Measurements from ENCODE around the gene VAC14.

VAC14 gene

DNA sequence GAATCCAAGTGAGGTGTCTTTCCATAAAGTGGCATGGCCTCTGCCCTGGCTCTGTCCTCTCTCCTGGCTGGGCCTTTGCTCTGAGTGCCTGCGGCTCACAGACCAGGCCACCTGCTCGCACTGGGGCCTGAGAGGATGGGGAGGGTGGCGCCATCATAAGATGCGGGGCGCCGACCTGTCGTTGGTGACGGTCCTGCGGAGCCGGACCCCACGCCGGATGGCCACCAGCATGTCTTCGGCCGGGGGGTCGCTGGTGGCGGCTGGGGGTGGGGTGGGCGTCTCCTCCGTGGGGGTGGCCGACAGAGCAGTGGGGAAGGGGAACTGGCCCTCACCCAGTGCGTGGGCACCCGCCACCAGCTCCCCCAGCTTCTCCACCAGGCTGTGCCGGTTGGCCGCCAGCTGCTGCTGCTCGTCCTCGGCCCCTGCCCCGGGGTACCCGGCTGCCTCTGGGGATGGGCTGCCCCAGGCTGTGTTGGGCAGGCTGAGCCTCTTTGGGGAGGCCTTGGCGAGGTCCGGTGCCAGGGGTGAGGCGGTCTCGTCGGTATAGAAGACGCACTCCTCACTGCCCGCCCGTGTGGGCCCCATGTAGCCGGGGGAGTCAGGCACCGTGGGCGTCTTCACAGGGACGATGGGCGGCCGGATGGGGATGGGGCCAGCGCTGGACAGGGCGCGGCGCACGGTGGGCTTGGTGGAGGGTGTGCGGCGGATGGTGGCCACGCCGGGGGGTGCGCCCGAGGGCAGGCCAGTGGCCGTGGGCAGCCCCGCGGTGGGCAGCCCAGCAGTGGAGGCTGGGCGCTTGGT is 137.2 kb downstream of the VAC14 start:
- Histone ChIP-seq H3K4me1 (ENCODE audit: control insufficient read depth in 1 of 2, insufficient read depth in 2 of 2, low read length in 2 of 2) (no peaks in the 10 kb centered on the region), H3K9me3 (ENCODE audit: control insufficient read depth in 1 of 2, low read length in 2 of 2) (no peaks in the 10 kb centered on the region), H3K36me3 (ENCODE audit: control insufficient read depth in 1 of 2, insufficient read depth in 2 of 2, low read length in 2 of 2) (peaks cover 4 to 16% of the 10 kb centered on the region in 2 donors), H3K27me3 (ENCODE audit: control insufficient read depth in 1 of 2, insufficient read depth in 2 of 2, low read length in 2 of 2) (no peaks in the 10 kb centered on the region), H3K4me3 (ENCODE audit: low read depth in 1 of 2, low read length in 2 of 2) (no peak overlapping the region), H3K27ac (ENCODE audit: low read depth, low read length) (no peak overlapping the region), H3K9ac (ENCODE audit: low read depth in 1 of 2, low read length in 2 of 2) (no peak overlapping the region)

DNA sequence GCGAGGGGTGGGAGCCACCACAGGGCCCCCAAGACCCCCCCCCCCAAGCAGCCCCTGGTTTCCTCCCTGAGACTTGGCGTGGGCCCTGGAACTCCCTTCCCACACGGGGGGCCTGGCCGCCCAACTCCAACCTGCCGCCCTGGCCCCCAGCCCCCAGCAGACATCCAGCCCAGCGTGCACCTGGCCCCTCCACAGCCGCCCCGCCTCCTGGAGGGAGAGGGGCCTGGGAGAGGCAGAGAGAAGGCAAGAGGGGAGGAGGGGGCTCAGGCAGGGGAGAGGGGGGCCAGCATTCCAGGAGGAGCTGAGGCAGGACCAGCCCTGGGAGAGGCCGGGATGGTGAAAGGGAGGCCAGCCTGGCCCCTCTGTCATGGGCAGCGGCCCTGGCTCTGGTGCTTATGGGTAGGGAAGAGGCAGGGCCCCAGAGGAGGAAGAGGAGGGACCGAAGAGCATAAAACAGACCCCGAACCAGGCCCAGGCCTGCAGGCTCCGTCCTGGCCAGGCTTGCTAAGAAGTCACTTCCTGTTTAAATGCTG is 137.9 kb downstream of the VAC14 start:
- no peak overlapping the region for H3K4me3 ChIP-seq (ENCODE audit: low read depth in 1 of 2, low read length in 2 of 2)
- no peaks in the 10 kb centered on the region for H3K27me3 ChIP-seq (ENCODE audit: control insufficient read depth in 1 of 2, insufficient read depth in 2 of 2, low read length in 2 of 2)
- H3K9me3 ChIP-seq (ENCODE audit: control insufficient read depth in 1 of 2, low read length in 2 of 2) = no peaks in the 10 kb centered on the region
- H3K27ac ChIP-seq (ENCODE audit: low read depth, low read length) = no peak overlapping the region
- H3K4me1 ChIP-seq (ENCODE audit: control insufficient read depth in 1 of 2, insufficient read depth in 2 of 2, low read length in 2 of 2) = no peaks in the 10 kb centered on the region
- H3K9ac ChIP-seq (ENCODE audit: low read depth in 1 of 2, low read length in 2 of 2) = no peak overlapping the region
- peaks cover 4 to 16% of the 10 kb centered on the region in 2 donors for H3K36me3 ChIP-seq (ENCODE audit: control insufficient read depth in 1 of 2, insufficient read depth in 2 of 2, low read length in 2 of 2)

DNA sequence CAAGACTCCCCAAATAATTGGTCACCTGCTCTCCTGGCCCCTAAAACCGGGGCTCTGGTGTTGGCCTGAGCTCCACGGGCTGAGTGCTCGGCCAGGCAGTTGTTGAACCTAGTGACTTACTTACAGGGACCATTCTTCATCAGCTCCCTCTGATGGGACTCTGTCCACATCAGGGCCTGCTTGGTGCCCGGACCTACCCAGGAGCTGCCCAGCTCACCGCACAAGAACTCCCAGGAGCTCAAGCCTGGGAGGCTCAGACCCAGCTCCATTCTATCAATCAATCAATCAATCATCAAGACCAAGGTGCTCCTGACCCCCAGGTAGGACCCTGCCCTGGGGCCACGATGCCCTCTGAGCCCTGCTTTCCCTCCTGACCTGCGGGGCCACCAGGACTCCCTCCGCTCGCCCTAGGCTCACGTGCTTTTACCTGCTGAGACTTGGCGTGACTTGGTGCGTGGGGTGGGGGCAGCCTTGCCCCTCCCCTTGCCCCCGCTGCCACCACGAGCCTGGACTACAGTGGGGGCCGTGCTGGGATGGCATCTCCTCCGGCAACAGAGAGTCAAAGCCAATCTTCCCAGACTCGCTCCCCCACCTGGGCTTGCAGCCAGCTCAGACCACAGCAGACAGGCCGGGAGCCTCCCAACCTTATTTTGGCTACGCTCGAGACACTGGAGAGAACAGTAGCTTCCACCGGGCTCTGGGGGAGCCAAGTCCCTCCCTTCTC is 138.9 kb downstream of the VAC14 start:
- peaks cover 4 to 16% of the 10 kb centered on the region in 2 donors for H3K36me3 ChIP-seq (ENCODE audit: control insufficient read depth in 1 of 2, insufficient read depth in 2 of 2, low read length in 2 of 2)

DNA sequence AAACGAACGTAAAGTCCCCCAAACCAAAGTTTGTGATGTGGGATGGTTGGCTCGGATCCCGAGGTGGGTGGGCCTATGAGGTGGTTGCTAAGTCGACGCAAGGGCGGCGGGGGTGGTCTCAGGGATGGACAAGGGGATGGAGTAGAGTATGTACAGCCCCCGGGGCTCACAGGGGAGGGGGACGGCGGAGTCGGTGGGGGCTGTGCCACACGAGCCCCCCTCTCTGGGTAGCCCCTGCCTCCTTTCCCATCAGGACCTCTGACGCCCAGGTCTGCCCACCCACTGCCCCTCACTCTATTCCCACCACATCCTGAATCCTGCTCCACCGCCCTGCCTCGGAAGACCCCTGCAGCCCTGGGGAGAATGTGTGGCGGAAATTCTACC is 139.4 kb downstream of the VAC14 start:
- H3K27ac ChIP-seq (ENCODE audit: low read depth, low read length) = no peak overlapping the region
- no peaks in the 10 kb centered on the region for H3K4me1 ChIP-seq (ENCODE audit: control insufficient read depth in 1 of 2, insufficient read depth in 2 of 2, low read length in 2 of 2)
- H3K27me3 ChIP-seq (ENCODE audit: control insufficient read depth in 1 of 2, insufficient read depth in 2 of 2, low read length in 2 of 2) = no peaks in the 10 kb centered on the region
- peaks cover 4 to 13% of the 10 kb centered on the region in 2 donors for H3K36me3 ChIP-seq (ENCODE audit: control insufficient read depth in 1 of 2, insufficient read depth in 2 of 2, low read length in 2 of 2)
- H3K4me3 ChIP-seq (ENCODE audit: low read depth in 1 of 2, low read length in 2 of 2) = no peak overlapping the region
- no peak overlapping the region for H3K9ac ChIP-seq (ENCODE audit: low read depth in 1 of 2, low read length in 2 of 2)
- H3K9me3 ChIP-seq (ENCODE audit: control insufficient read depth in 1 of 2, low read length in 2 of 2) = no peaks in the 10 kb centered on the region

More for the DNA sequence above, 138.9 kb downstream of the VAC14 start:
- Histone ChIP-seq H3K4me3 (ENCODE audit: low read depth in 1 of 2, low read length in 2 of 2) (no peak overlapping the region), H3K9me3 (ENCODE audit: control insufficient read depth in 1 of 2, low read length in 2 of 2) (no peaks in the 10 kb centered on the region), H3K27me3 (ENCODE audit: control insufficient read depth in 1 of 2, insufficient read depth in 2 of 2, low read length in 2 of 2) (no peaks in the 10 kb centered on the region), H3K27ac (ENCODE audit: low read depth, low read length) (no peak overlapping the region), H3K4me1 (ENCODE audit: control insufficient read depth in 1 of 2, insufficient read depth in 2 of 2, low read length in 2 of 2) (no peaks in the 10 kb centered on the region), H3K9ac (ENCODE audit: low read depth in 1 of 2, low read length in 2 of 2) (no peak overlapping the region)

DNA sequence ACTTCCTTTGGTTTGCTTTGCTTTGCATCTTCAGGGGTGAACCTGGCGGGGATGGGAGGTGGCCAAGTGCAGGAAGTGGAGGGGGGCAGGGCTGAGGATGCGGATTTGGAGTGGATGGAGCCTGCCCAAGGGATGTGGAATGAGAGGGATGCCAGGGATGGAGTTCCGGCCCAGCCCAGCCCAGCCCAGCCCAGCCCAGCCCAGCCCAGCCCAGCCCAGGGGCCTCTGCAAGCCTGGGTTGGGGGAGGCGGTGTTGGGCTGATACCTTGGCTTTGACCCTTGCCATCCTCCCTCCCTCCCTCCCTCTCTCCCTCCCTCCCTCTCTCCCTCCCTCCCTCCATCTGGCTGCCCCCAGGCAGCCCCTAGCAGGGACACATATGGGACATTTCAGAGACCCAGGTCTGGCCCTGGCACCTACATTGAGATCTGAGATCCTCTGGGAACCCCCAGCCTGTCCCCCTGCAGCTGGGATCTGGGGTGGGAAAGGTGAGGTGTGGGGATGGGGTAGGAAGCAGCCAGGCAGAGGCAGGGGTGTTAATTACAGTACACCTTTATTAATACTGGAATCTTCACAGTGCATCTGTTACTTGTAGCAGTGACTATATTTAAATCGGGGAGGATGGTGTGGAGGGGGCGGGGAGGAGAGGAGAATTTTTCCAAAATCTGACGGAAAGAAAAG is 140.1 kb downstream of the VAC14 start:
- Histone ChIP-seq H3K4me1 (ENCODE audit: control insufficient read depth in 1 of 2, insufficient read depth in 2 of 2, low read length in 2 of 2) (no peaks in the 10 kb centered on the region), H3K27ac (ENCODE audit: low read depth, low read length) (no peak overlapping the region), H3K9me3 (ENCODE audit: control insufficient read depth in 1 of 2, low read length in 2 of 2) (no peaks in the 10 kb centered on the region), H3K27me3 (ENCODE audit: control insufficient read depth in 1 of 2, insufficient read depth in 2 of 2, low read length in 2 of 2) (no peaks in the 10 kb centered on the region), H3K36me3 (ENCODE audit: control insufficient read depth in 1 of 2, insufficient read depth in 2 of 2, low read length in 2 of 2) (peaks cover 4 to 10% of the 10 kb centered on the region in 2 donors), H3K9ac (ENCODE audit: low read depth in 1 of 2, low read length in 2 of 2) (no peak overlapping the region), H3K4me3 (ENCODE audit: low read depth in 1 of 2, low read length in 2 of 2) (no peak overlapping the region)

DNA sequence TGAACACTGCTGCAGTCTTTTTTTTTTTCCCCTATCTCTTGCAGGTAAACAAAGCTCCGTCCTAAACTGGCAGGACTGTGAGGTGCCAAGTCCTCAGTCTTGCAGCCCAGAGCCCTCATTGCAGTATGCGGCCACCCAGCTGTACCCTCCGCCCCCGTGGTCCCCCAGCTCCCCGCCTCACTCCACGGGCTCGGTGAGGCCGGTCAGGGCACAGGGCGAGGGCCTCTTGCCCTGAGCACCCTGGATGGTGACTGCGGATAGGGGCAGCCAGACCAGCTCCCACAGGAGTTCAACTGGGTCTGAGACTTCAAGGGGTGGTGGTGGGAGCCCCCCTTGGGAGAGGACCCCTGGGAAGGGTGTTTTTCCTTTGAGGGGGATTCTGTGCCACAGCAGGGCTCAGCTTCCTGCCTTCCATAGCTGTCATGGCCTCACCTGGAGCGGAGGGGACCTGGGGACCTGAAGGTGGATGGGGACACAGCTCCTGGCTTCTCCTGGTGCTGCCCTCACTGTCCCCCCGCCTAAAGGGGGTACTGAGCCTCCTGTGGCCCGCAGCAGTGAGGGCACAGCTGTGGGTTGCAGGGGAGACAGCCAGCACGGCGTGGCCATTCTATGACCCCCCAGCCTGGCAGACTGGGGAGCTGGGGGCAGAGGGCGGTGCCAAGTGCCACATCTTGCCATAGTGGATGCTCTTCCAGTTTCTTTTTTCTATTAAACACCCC is 140.8 kb downstream of the VAC14 start:
- peaks cover 4 to 9% of the 10 kb centered on the region in 2 donors for H3K36me3 ChIP-seq (ENCODE audit: control insufficient read depth in 1 of 2, insufficient read depth in 2 of 2, low read length in 2 of 2)
- H3K4me3 ChIP-seq (ENCODE audit: low read depth in 1 of 2, low read length in 2 of 2) = no peak overlapping the region
- no peaks in the 10 kb centered on the region for H3K9me3 ChIP-seq (ENCODE audit: control insufficient read depth in 1 of 2, low read length in 2 of 2)
- H3K4me1 ChIP-seq (ENCODE audit: control insufficient read depth in 1 of 2, insufficient read depth in 2 of 2, low read length in 2 of 2) = no peaks in the 10 kb centered on the region
- no peak overlapping the region for H3K27ac ChIP-seq (ENCODE audit: low read depth, low read length)
- no peaks in the 10 kb centered on the region for H3K27me3 ChIP-seq (ENCODE audit: control insufficient read depth in 1 of 2, insufficient read depth in 2 of 2, low read length in 2 of 2)
- H3K9ac ChIP-seq (ENCODE audit: low read depth in 1 of 2, low read length in 2 of 2) = no peak overlapping the region

DNA sequence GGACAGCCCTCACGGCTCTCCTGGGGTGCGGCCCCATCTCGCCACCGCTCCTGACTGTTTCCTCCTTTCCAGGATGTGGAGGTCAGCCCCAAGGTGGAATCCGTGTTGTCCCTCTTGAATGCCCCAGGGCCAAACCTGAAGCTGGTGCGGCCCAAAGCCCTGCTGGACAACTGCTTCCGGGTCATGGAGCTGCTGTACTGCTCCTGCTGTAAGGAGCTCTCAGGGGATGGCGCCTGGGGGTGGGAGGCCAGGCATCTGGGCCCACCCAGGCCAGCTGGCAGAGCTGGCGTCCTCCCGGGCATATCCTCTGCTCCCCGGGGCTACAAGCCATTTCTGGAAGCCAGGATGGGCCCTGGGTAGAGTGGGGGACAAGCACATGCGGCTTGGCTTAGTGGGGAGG is 141.4 kb downstream of the VAC14 start:
- Histone ChIP-seq H3K4me1 (ENCODE audit: control insufficient read depth in 1 of 2, insufficient read depth in 2 of 2, low read length in 2 of 2) (no peaks in the 10 kb centered on the region), H3K9ac (ENCODE audit: low read depth in 1 of 2, low read length in 2 of 2) (no peak overlapping the region), H3K4me3 (ENCODE audit: low read depth in 1 of 2, low read length in 2 of 2) (no peak overlapping the region), H3K27ac (ENCODE audit: low read depth, low read length) (no peak overlapping the region), H3K9me3 (ENCODE audit: control insufficient read depth in 1 of 2, low read length in 2 of 2) (no peaks in the 10 kb centered on the region), H3K36me3 (ENCODE audit: control insufficient read depth in 1 of 2, insufficient read depth in 2 of 2, low read length in 2 of 2) (peaks cover 2 to 4% of the 10 kb centered on the region in 2 donors), H3K27me3 (ENCODE audit: control insufficient read depth in 1 of 2, insufficient read depth in 2 of 2, low read length in 2 of 2) (no peaks in the 10 kb centered on the region)

DNA sequence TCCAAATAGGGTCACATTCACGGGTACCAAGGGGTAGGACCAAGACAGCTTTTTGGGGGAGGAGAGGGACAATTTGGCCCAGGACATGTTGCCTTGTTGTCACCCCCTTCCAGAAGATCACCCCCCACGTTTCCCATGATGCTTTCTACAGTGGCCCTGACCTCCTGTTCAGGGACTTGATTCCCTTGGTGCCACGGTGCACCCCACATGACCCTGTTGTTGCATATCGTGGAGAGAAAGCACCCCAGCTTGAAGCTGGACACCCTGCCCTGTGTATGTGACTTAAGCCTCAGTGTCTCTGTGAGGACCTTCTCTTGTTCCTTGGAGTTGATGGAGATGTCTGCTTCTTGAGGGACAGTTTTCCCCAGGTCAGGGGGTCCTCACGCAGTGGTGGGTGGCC is 142.0 kb downstream of the VAC14 start:
- Histone ChIP-seq H3K4me3 (ENCODE audit: low read depth in 1 of 2, low read length in 2 of 2) (no peak overlapping the region), H3K27me3 (ENCODE audit: control insufficient read depth in 1 of 2, insufficient read depth in 2 of 2, low read length in 2 of 2) (no peaks in the 10 kb centered on the region), H3K9me3 (ENCODE audit: control insufficient read depth in 1 of 2, low read length in 2 of 2) (no peaks in the 10 kb centered on the region), H3K9ac (ENCODE audit: low read depth in 1 of 2, low read length in 2 of 2) (no peak overlapping the region), H3K36me3 (ENCODE audit: control insufficient read depth in 1 of 2, insufficient read depth in 2 of 2, low read length in 2 of 2) (no peaks in the 10 kb centered on the region), H3K4me1 (ENCODE audit: control insufficient read depth in 1 of 2, insufficient read depth in 2 of 2, low read length in 2 of 2) (peaks cover 4 to 5% of the 10 kb centered on the region in 2 donors), H3K27ac (ENCODE audit: low read depth, low read length) (no peak overlapping the region)

DNA sequence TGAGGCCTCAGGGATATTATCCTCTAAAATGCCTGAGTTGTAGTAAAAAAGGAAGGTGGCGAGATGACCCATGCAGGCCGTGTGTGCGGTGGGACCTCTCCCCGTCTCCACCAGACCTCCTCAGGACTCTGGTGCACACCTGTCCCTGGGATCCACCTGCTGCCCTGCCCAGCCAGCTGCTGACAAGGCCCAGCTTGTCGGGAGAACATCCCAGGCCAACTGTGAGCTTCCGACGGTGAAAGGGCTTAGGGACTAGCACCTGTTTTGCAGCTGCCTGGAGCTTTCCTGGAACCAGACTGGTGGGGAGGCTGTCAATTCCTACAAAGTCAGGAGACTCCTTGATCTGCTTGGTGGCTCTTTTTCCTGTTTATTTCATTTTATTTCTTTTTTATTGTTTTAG is 143.0 kb downstream of the VAC14 start:
- H3K9me3 ChIP-seq (ENCODE audit: control insufficient read depth in 1 of 2, low read length in 2 of 2) = no peaks in the 10 kb centered on the region
- H3K9ac ChIP-seq (ENCODE audit: low read depth in 1 of 2, low read length in 2 of 2) = no peak overlapping the region
- H3K27me3 ChIP-seq (ENCODE audit: control insufficient read depth in 1 of 2, insufficient read depth in 2 of 2, low read length in 2 of 2) = no peaks in the 10 kb centered on the region
- H3K4me3 ChIP-seq (ENCODE audit: low read depth in 1 of 2, low read length in 2 of 2) = no peak overlapping the region
- H3K4me1 ChIP-seq (ENCODE audit: control insufficient read depth in 1 of 2, insufficient read depth in 2 of 2, low read length in 2 of 2) = peaks cover 6 to 7% of the 10 kb centered on the region in 2 donors
- H3K36me3 ChIP-seq (ENCODE audit: control insufficient read depth in 1 of 2, insufficient read depth in 2 of 2, low read length in 2 of 2) = no peaks in the 10 kb centered on the region
- no peak overlapping the region for H3K27ac ChIP-seq (ENCODE audit: low read depth, low read length)
